ENCODE data around the gene DPYSL3. TPM values are rescaled to one million over a fixed set of nuclear protein-coding genes. Genes with fewer than 3 reads are reported as not detected.

DPYSL3 gene
- total RNA-seq, 1 donor from 2014 or later = 0.40 TPM

DNA sequence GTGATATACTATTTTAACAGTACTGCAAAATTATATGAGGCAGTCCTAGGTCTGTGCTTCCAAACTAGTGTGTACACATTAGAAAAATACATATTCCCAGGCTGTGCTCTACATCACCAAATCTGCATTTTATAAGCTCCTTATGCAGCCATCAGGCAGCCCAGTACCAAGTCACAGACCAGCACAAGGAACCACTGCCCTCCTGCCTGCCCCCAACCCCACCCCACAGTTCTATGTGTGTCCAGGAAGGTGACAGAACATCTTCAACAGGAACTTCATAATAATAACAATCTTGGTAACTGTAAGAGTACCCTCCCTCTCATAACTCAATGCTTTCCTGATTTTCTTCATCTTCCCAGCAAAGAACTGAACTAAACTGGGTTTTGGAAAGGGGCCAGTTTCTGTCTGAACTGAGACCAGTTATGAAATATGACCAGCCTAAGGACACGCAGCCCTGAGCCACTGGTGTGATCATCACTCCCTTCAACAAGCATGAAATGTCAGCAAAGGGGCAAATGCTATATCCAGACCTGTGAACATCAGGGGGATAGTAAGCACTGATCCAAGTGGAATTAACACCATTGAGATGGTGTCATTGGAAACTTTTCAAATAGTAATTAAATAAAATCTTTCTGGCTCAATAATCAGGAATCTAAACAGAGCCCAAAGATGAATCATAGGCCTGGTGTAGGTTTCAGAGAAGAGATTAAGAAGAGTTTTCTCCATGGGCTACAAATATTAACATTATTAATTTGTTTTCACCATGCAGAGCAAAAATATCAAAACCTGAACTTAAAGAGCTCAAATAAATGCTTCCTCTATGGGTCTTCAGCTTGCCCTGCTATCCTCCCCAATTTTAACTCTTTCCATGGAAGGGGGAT, 82.1 kb downstream of the DPYSL3 start:
- no peaks in the 10 kb centered on the region for H3K36me3 Mint-ChIP-seq (ENCODE audit: low read depth)
- no peaks in the 10 kb centered on the region for H3K27me3 Mint-ChIP-seq
- DNase-seq = no peak
- H3K9me3 Mint-ChIP-seq = no peaks in the 10 kb centered on the region
- H3K4me1 Mint-ChIP-seq = no peaks in the 10 kb centered on the region
- H3K4me3 Mint-ChIP-seq = no peak overlapping the region
- H3K27ac Mint-ChIP-seq = no peak overlapping the region
- intact Hi-C loops (cut with micrococcal nuclease) = no loop called here

DNA sequence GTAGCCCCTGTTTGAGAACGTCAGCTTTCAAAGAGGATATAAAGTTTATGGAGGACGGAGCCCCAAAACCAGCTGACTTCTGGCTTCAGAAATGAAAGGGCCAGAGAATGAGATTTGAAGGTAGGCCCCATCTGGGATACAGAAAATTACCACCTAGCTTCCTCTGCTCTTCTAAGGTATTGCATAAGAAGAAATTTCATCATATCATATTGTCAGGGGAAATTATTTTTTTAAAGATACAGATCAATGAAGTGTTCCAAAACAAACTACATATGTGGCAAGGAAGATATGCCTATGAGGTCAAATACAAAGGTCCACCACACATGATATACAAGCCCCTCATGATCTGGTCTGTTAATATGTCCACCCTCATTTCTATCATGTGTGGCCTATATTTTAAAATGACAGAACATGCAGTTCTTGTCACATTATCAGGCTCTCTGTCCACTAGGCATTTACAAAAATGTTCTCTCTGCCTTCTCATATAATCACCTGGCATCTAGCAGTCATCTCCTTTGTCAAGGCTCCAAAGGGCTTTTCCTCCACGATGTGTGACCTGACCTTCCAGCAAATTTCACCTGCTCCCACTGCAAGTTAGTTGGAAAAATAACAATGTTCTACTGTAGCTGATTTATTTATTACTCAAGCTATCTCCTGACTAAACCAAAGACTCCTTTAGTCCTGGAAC, 83.1 kb downstream of the DPYSL3 start:
- intact Hi-C loops (cut with micrococcal nuclease) = no loop called here

DNA sequence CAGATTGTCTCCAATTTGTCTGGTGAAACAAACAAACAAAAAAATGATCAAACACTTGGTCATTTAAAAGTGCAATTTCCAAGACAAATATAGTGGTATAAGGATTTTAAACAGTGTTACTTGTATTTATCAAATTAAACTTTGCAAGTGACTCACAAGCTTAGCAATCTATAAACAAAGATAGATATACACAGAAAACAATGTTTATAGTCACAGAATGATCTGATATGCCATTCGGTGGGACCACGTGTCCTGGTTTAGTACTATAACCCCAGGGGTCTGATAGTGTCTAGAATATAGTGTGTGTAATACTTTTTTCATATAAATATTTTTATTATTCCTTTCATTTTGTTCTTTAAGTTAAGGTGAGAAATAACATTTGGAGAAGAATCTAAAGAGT, 91.3 kb downstream of the DPYSL3 start:
- Mint-ChIP-seq H3K27me3 (no peaks in the 10 kb centered on the region), H3K36me3 (ENCODE audit: low read depth) (no peaks in the 10 kb centered on the region), H3K4me1 (no peaks in the 10 kb centered on the region), H3K9me3 (no peaks in the 10 kb centered on the region), H3K4me3 (no peak overlapping the region), H3K27ac (no peak overlapping the region)
- intact Hi-C loops (cut with micrococcal nuclease) = no loop called here
- no peak for DNase-seq

More for the DNA sequence above, 83.1 kb downstream of the DPYSL3 start:
- no peaks in the 10 kb centered on the region for H3K36me3 Mint-ChIP-seq (ENCODE audit: low read depth)
- no peaks in the 10 kb centered on the region for H3K27me3 Mint-ChIP-seq
- H3K4me3 Mint-ChIP-seq = no peak overlapping the region
- no peaks in the 10 kb centered on the region for H3K9me3 Mint-ChIP-seq
- no peaks in the 10 kb centered on the region for H3K4me1 Mint-ChIP-seq
- DNase-seq = no peak
- H3K27ac Mint-ChIP-seq = no peak overlapping the region

DNA sequence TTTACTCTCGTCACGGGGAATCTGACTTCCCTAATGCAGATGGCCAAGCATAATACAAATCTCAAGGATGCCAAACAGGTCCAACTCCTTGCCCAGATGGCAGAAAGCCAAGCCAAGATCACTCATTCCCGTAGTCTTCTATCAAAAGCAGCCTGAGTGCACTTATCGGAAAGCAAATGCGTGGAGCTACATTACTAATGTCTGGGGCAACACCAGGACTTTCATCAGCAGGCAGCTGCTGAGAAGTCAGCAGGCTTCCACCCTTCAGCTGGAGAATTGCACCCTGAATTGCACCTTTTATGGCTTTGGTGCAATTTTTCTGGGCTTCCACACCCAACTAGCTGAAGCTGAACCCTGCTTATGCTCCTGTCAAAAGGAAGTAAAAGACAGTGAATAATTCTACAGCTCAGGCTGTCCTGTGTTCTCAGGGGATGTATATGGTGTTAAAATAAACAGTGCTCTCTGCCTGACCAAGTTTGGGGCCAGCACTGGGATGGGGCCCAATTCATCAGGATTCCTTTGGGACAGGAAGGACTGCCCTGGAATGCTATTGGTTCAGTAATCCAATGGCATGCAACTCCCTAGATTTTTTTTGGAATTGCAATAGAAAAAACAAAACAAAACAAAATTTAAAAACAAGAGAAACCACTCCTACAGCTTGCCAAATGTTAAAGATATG, 92.6 kb downstream of the DPYSL3 start:
- no peak for DNase-seq
- no peak overlapping the region for H3K27ac Mint-ChIP-seq
- intact Hi-C loops (cut with micrococcal nuclease) = no loop called here
- H3K4me3 Mint-ChIP-seq = no peak overlapping the region
- no peaks in the 10 kb centered on the region for H3K36me3 Mint-ChIP-seq (ENCODE audit: low read depth)
- no peaks in the 10 kb centered on the region for H3K4me1 Mint-ChIP-seq
- no peaks in the 10 kb centered on the region for H3K27me3 Mint-ChIP-seq
- H3K9me3 Mint-ChIP-seq = no peaks in the 10 kb centered on the region

DNA sequence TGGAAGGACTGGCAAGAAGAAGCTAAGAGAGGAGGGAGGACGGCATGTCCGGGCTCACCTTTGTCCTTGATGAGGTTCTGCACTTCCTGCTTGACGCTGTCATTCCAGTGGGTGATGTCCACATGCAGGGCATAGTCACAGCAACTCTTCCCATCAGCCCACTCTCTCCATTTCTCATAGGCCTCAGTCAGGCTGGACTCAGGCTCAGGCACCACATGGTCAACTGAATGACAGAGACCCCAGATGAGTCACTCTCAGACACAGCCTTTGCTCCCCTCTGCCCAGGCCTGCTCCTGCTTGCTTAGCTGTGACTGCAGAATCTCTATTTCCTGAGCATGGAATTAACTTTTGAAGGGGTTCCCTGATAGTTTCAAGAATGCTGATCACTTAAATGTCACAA, 94.2 kb downstream of the DPYSL3 start:
- Mint-ChIP-seq H3K27me3 (no peaks in the 10 kb centered on the region), H3K4me1 (no peaks in the 10 kb centered on the region), H3K27ac (no peak overlapping the region), H3K9me3 (no peaks in the 10 kb centered on the region), H3K4me3 (no peak overlapping the region), H3K36me3 (ENCODE audit: low read depth) (no peaks in the 10 kb centered on the region)
- DNase-seq = no peak
- intact Hi-C loops (cut with micrococcal nuclease) = no loop called here

DNA sequence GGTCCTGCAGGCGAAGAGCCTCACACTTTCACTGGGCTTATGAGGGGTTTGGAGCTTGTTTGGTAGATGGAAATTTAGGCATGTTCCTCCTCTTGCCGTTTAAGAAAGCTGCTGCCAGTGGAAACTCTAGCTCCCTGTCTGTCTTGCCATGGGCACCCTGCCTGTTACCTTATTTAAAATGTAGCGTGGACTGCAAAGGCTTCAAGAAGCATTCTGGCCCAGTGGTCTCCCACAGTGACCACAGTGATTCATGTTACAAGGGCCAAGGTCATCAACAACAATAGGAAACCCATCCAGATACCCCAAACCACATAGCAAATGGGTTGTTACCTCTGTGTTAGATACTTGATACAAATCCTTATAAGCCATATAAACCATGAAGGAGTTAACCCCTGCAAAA, 96.6 kb downstream of the DPYSL3 start:
- no peak overlapping the region for H3K4me3 Mint-ChIP-seq
- H3K9me3 Mint-ChIP-seq = no peaks in the 10 kb centered on the region
- intact Hi-C loops (cut with micrococcal nuclease) = no loop called here
- DNase-seq = no peak
- H3K27me3 Mint-ChIP-seq = no peaks in the 10 kb centered on the region
- no peaks in the 10 kb centered on the region for H3K36me3 Mint-ChIP-seq (ENCODE audit: low read depth)
- H3K27ac Mint-ChIP-seq = no peak overlapping the region
- no peaks in the 10 kb centered on the region for H3K4me1 Mint-ChIP-seq

DNA sequence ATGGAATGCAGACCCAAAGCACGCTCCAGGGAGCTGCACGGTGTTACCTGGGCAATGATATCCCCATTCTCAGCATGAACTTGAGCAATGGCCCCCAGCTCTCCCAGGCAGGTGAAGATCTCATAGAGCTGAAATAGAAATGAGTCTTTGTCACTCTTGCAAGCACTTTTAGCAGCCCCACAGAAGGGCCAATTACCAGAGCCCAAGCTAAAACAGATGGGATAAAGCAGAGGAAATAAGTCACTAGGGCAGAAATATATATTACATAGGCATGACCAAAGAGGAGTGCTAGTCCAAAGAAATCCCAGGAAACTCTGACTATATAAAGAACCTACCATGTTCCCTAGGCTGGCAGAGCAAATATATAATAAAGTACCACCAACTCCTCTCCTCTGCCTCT, 97.3 kb downstream of the DPYSL3 start:
- Mint-ChIP-seq H3K4me1 (no peaks in the 10 kb centered on the region), H3K4me3 (no peak overlapping the region), H3K9me3 (no peaks in the 10 kb centered on the region)

DNA sequence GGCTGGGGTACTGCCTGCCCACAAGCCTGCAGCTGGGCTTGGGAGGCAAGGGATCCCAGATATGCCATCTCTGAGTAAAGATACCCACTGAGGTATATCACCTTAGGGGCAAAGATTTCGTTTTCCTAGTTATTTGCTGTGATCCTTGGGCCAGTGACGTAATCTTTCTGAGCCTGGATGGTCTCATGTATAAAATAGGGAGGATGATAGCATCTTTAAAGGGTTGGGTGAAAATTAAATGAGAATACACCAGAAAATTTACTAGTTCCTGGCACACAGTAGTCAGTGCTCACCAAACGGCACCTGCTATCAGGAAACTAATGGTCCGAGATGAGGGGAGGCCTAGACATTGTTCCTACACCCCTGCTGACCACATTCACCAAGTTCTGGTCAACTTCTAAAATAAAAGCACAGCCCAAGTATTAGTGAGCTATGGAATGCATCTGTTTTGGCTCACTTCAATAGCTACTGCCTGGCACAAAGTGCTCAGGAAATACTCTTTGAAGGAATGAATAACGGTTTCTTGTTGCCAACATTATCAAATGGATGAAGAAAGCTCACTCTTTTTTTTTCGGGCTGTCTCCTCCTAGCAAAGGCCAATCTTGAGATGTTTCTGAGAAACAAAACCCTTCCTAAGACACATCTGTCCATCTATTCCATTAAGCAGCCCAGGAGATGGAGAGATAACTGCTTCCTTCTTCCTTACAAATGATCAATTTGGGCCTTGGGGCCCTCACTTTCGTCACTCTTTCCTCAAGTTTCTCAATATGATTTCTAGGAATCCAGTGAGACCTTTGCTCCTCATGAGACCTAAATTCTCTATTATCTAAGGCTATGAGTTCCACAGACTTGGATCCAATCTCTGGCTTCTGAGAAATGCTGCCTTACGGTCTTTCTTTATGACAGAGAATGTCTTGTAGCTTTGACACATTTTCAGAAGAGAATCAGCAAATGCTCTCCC, 98.2 kb downstream of the DPYSL3 start:
- H3K27me3 Mint-ChIP-seq = no peaks in the 10 kb centered on the region
- H3K27ac Mint-ChIP-seq = no peak overlapping the region
- no peaks in the 10 kb centered on the region for H3K9me3 Mint-ChIP-seq
- no peaks in the 10 kb centered on the region for H3K4me1 Mint-ChIP-seq
- no peak for DNase-seq
- no peak overlapping the region for H3K4me3 Mint-ChIP-seq
- intact Hi-C loops (cut with micrococcal nuclease) = no loop called here
- no peaks in the 10 kb centered on the region for H3K36me3 Mint-ChIP-seq (ENCODE audit: low read depth)

More for the DNA sequence above, 97.3 kb downstream of the DPYSL3 start:
- H3K27me3 Mint-ChIP-seq = no peaks in the 10 kb centered on the region
- no peak overlapping the region for H3K27ac Mint-ChIP-seq
- DNase-seq = no peak
- no peaks in the 10 kb centered on the region for H3K36me3 Mint-ChIP-seq (ENCODE audit: low read depth)
- intact Hi-C loops (cut with micrococcal nuclease) = no loop called here

DNA sequence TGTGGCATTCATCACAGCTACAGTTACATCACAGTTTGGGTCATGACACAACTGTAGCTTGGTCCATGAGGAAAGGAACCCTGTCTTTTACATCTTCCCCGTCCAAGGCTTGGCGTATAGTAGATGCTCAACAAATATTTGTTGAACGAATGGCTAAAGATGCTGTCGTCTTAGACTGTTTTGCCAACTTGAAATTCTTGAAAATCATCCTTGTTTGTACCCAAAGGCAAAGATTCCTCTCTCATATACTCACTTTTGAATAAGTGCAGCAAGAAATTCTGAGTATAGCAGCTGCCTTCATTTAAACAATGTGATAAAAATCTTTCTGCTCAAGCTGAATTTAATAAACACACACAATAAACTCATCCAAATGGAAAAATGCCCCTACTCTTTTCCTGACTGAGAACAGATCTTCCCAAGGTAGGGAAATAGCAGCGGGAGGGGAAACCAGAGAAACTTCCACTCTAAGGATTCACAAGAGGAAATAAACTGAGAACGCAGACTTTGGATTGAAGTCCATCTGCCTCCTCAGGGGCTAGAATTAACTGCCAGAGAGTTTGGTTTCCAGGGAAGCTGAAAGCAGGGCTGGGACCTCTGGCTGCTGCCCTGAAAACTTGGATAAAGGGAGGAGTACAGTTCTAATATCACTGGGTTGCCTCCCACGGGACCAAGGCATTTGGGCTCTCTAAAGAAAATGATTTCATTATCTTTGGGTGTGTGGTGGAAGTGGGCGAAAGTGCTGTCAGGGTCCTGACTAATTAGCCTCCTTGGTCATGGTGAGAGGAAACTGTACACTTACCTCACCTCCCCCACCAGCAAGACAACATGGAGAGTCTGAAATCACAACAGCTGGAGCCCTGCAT, 99.1 kb downstream of the DPYSL3 start:
- DNase-seq = no peak
- H3K9me3 Mint-ChIP-seq = no peaks in the 10 kb centered on the region
- intact Hi-C loops (cut with micrococcal nuclease) = no loop called here
- no peaks in the 10 kb centered on the region for H3K36me3 Mint-ChIP-seq (ENCODE audit: low read depth)
- H3K4me1 Mint-ChIP-seq = no peaks in the 10 kb centered on the region
- H3K27me3 Mint-ChIP-seq = no peaks in the 10 kb centered on the region
- no peak overlapping the region for H3K4me3 Mint-ChIP-seq
- no peak overlapping the region for H3K27ac Mint-ChIP-seq

DNA sequence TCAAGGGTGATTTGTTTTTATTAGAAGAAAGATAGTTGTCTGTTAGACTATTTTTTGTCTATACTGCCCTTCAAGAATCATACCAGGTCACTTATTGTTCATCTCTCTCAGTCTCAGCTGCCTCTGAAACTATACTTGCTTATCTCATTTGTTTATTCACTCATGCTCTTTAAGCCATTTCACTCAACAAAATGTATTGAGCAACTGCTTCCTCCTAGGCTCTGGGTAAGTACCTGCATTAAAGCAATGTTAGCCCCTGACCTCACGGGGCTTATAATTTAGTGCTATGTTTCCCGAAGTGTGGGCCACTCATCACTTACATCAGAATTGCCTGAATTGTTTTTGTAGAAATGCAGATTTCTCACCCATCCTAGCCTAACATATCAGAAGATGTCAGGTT, 100.9 kb downstream of the DPYSL3 start:
- Mint-ChIP-seq H3K4me1 (no peaks in the 10 kb centered on the region), H3K36me3 (ENCODE audit: low read depth) (no peaks in the 10 kb centered on the region)
- no peak for DNase-seq

DNA sequence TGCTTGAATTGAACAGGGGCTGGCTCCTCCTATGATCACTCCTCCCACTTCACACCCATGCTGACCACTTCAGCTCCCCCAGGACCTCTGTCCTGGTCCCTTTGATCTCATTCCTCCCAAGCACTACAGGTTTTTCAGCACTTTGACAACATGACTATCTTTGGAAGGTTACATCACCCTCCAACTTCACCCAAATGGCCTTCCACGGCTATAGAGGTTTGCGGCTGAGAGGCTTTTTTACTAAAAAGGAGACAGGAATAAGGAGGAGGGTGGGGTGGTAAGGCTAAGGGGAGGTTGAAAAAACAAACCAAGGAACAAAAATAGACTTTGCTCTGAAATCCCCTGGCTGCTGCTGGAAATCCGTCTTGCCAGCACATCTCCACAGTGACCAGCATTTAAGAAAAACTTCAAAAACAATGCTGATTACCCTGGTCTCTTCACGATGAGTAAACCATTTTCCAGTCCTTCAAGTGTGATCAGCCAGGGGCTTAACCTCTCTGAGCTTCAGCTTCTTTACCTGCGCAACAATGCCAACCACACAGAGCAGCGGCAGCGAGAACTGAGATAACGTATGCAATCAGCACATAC, 102.7 kb downstream of the DPYSL3 start:
- DNase-seq = no peak
- Mint-ChIP-seq H3K27me3 (no peaks in the 10 kb centered on the region), H3K36me3 (ENCODE audit: low read depth) (no peaks in the 10 kb centered on the region)

More for the DNA sequence above, 100.9 kb downstream of the DPYSL3 start:
- intact Hi-C loops (cut with micrococcal nuclease) = no loop called here
- no peaks in the 10 kb centered on the region for H3K27me3 Mint-ChIP-seq
- H3K4me3 Mint-ChIP-seq = no peak overlapping the region
- H3K27ac Mint-ChIP-seq = no peak overlapping the region
- H3K9me3 Mint-ChIP-seq = no peaks in the 10 kb centered on the region

DNA sequence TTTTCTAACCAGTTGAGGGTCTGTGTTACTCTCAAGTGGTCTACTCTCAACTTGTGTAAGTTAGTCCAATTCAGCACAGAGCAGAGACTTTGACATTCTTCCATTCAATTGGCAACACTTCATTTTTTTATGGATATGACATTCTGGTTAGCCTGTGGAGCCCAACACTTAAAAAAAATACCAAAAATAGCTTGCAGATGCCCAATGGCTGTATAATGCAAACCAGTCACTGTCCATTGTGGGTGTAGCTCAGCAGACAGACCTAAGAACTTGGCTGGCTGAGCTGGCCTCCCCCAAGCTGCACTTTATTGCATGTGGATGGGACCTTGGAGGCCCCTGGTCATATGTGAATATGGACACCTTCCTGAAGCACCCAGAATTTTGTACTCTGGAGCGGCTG, 103.2 kb downstream of the DPYSL3 start:
- intact Hi-C loops (cut with micrococcal nuclease) = no loop called here

More for the DNA sequence above, 102.7 kb downstream of the DPYSL3 start:
- H3K4me3 Mint-ChIP-seq = no peak overlapping the region
- no peaks in the 10 kb centered on the region for H3K4me1 Mint-ChIP-seq
- H3K9me3 Mint-ChIP-seq = no peaks in the 10 kb centered on the region
- intact Hi-C loops (cut with micrococcal nuclease) = no loop called here
- H3K27ac Mint-ChIP-seq = no peak overlapping the region

More for the DNA sequence above, 103.2 kb downstream of the DPYSL3 start:
- Mint-ChIP-seq H3K4me1 (no peaks in the 10 kb centered on the region), H3K27ac (no peak overlapping the region), H3K4me3 (no peak overlapping the region), H3K9me3 (no peaks in the 10 kb centered on the region), H3K36me3 (ENCODE audit: low read depth) (no peaks in the 10 kb centered on the region), H3K27me3 (no peaks in the 10 kb centered on the region)
- no peak for DNase-seq
